ENCODE results near the gene CYLD.

DNA sequence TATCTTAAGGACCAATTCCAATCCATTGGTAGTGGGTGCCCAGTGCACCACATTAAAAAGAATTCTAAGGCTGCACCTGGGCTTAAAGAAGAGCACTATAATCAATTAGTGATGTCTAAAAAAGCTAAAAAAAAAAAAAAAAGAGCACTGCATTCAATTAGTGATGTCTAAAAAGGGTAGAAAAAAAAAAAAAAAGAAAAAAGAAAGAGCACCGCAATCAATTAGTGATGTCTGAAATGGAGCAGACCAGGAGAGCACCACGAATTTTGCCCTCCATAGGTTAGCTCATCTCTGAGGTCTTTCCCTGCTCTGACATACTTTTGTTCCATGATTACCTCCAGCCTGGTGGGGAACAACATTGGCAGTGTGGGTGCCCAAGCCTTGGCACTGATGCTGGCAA, 18.9 kb upstream of the CYLD start:
- TF ChIP-seq CTCF (conservative IDR thresholded peaks at IDR 0.05; ENCODE audit: low read length) (no peak), EZH2phosphoT487 (IDR thresholded peaks at IDR 0.05; ENCODE audit: borderline replicate concordance, low read depth, low read length) (no peak)
